ENCODE data around the gene MMUT. TPM values are rescaled to one million over a fixed set of nuclear protein-coding genes. Genes with fewer than 3 reads are reported as not detected.

The MMUT gene
- total RNA-seq, 1 experiment from 2014 or later: 12.4 TPM

DNA sequence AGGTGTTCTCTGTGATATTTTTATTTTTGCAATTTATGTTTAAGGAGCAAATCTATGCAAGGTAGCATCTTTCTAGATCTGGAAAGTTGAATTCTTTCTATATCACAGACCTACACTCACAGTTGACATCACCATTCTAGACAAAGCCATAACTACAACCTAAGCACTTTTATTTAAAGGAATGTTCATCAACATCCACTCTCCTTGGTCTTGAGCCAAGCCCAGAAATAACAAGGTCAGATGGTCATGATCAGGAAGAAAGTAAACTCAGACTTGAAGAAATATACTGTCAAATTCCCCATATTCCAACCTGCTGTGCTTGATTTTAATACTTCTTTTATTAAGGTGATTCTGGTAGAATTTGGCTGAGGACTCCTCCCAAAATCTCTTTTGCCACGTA is 32.2 kb downstream of the MMUT start (continued):
- TF ChIP-seq YY1 (IDR thresholded peaks at IDR 0.05; ENCODE audit: extremely low read depth, insufficient replicate concordance, low read depth, low read length) (no peak), MAX (IDR thresholded peaks at IDR 0.05) (no peak), ZFX (IDR thresholded peaks at IDR 0.05) (no peak)
- TF ChIP-seq, protein P1, sequence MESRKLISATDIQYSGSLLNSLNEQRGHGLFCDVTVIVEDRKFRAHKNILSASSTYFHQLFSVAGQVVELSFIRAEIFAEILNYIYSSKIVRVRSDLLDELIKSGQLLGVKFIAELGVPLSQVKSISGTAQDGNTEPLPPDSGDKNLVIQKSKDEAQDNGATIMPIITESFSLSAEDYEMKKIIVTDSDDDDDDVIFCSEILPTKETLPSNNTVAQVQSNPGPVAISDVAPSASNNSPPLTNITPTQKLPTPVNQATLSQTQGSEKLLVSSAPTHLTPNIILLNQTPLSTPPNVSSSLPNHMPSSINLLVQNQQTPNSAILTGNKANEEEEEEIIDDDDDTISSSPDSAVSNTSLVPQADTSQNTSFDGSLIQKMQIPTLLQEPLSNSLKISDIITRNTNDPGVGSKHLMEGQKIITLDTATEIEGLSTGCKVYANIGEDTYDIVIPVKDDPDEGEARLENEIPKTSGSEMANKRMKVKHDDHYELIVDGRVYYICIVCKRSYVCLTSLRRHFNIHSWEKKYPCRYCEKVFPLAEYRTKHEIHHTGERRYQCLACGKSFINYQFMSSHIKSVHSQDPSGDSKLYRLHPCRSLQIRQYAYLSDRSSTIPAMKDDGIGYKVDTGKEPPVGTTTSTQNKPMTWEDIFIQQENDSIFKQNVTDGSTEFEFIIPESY (IDR thresholded peaks at IDR 0.05; ENCODE audit: extremely low read depth, insufficient replicate concordance, low read length): no peak

DNA sequence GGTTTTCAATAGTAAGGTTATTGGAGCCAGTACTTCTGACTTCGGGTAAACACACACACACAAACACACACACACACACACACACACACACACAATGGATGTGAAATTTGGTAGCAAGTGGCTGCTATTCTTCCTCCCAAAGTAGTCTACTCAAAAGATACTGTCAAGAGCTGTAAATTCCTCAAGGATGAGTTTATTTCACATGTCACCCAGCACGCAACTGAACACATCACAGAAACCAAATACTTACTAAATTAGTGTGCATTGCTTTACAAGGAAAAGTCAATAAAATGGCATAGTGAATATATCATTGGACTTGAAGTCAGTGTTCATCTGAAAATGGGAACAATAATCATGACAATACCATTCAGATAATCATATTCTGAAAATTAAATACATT is 32.9 kb downstream of the MMUT start:
- no peaks in the 10 kb centered on the region for H3K27me3 ChIP-seq (ENCODE audit: insufficient read depth, low read length)
- RAD21 ChIA-PET (ENCODE audit: low non-redundant PET in 1 of 2, low total read pairs in 2 of 2, uncharacterized antibody in 2 of 2, unreplicated experiment in 2 of 2): no interaction called here
- H4K20me1 ChIP-seq (ENCODE audit: insufficient read depth): no peaks in the 10 kb centered on the region
- TF ChIP-seq, protein P2, sequence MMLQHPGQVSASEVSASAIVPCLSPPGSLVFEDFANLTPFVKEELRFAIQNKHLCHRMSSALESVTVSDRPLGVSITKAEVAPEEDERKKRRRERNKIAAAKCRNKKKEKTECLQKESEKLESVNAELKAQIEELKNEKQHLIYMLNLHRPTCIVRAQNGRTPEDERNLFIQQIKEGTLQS (IDR thresholded peaks at IDR 0.05): no peak
- TF ChIP-seq MAX (IDR thresholded peaks at IDR 0.05) (no peak), CBX3 (IDR thresholded peaks at IDR 0.05; ENCODE audit: low read depth) (no peak), EZH2phosphoT487 (IDR thresholded peaks at IDR 0.05; ENCODE audit: borderline replicate concordance) (no peak), SIN3A (IDR thresholded peaks at IDR 0.05; ENCODE audit: low read depth) (no peak), SP1 (IDR thresholded peaks at IDR 0.05; ENCODE audit: low read depth) (no peak), SRF (IDR thresholded peaks at IDR 0.05; ENCODE audit: low read depth) (no peak), POLR2A (IDR thresholded peaks at IDR 0.05; ENCODE audit: borderline replicate concordance, extremely low read depth, insufficient read depth, insufficient read length) (no peak), ELF1 (IDR thresholded peaks at IDR 0.05; ENCODE audit: borderline replicate concordance, low read depth) (no peak)
- TF ChIP-seq, protein P1 (IDR thresholded peaks at IDR 0.05; ENCODE audit: extremely low read depth, insufficient replicate concordance, low read length): no peak
- H3K4me1 ChIP-seq (ENCODE audit: control insufficient read depth in 1 of 2, insufficient read depth in 2 of 2, low read length in 2 of 2): no peaks in the 10 kb centered on the region
- H3K9ac ChIP-seq (ENCODE audit: low read length): no peak overlapping the region
- no peaks in the 10 kb centered on the region for H3K9me2 ChIP-seq (ENCODE audit: insufficient read depth)
- CTCF ChIA-PET: no interaction called here
- no peak overlapping the region for H3K4me2 ChIP-seq (ENCODE audit: low read length)
- ATAC-seq: no peak
- no peak overlapping the region for H3K27ac ChIP-seq (ENCODE audit: low read depth, low read length)
- H3K4me3 ChIP-seq (replicated peaks in 1 of 2; ENCODE audit: low read depth in 1 of 2, low read length in 2 of 2): no peak overlapping the region
- H3K79me2 ChIP-seq (ENCODE audit: insufficient read depth, low read length): no peaks in the 10 kb centered on the region
- POLR2A ChIA-PET: no interaction called here
- intact Hi-C loops (cut with micrococcal nuclease): no loop called here
- no peaks in the 10 kb centered on the region for H3K36me3 ChIP-seq (ENCODE audit: control insufficient read depth in 1 of 2, insufficient read depth in 2 of 2, low read length in 2 of 2)
- no TSS peak for BruUV-seq (replicated peaks)
- DNase-seq (ENCODE audit: low read depth, low spot score): no peak
- no peaks in the 10 kb centered on the region for H3K9me3 ChIP-seq (ENCODE audit: control insufficient read depth in 1 of 2, insufficient read depth in 1 of 2, low read depth in 1 of 2, low read length in 2 of 2)
- H2AFZ ChIP-seq (ENCODE audit: low read depth, low read length, poor library complexity, severe bottlenecking): no peak overlapping the region

Data from HCT116 (cell line).